ENCODE results near the gene PPP2R5D. TPM values are rescaled to one million over a fixed set of nuclear protein-coding genes. Genes with fewer than 3 reads are reported as not detected.
A peak's percentile ranks its signal among the peaks of the same experiment; 100 is the strongest.

Gene PPP2R5D
- total and polyA plus RNA-seq, 2 of the 8 experiments (the other 6 are each of a cell fraction or from before 2014, with no cell fraction given) = 52.1 to 55.7 TPM

GRCh38 chr6:43059168-43060033 is 75.0 kb downstream of the PPP2R5D start, which contains the start of the genes KLC4 and MRPL2 (continued):
- TF ChIP-seq POU5F1 (IDR thresholded peaks at IDR 0.05; ENCODE audit: low read depth, low read length) (no peak), ATF3 (IDR thresholded peaks at IDR 0.05; ENCODE audit: insufficient read depth, low read depth, low read length) (peak; percentile 96), NRF1 (IDR thresholded peaks at IDR 0.05; ENCODE audit: low read depth, low read length) (no peak), TBP (IDR thresholded peaks at IDR 0.05; ENCODE audit: low read depth, low read length) (peak; percentile 89), BRCA1 (IDR thresholded peaks at IDR 0.05; ENCODE audit: low read depth, low read length) (peak; percentile 42; the same call in 1 of the 2 replicates), RNF2 (IDR thresholded peaks at IDR 0.05; ENCODE audit: borderline replicate concordance, low read depth, low read length, missing control alignments, poor library complexity, severe bottlenecking) (no peak), SP1 (IDR thresholded peaks at IDR 0.05; ENCODE audit: low read depth, low read length) (peak; percentile 79), SIX5 (IDR thresholded peaks at IDR 0.05; ENCODE audit: low read depth, low read length) (no peak)
- TF ChIP-seq, protein P1, sequence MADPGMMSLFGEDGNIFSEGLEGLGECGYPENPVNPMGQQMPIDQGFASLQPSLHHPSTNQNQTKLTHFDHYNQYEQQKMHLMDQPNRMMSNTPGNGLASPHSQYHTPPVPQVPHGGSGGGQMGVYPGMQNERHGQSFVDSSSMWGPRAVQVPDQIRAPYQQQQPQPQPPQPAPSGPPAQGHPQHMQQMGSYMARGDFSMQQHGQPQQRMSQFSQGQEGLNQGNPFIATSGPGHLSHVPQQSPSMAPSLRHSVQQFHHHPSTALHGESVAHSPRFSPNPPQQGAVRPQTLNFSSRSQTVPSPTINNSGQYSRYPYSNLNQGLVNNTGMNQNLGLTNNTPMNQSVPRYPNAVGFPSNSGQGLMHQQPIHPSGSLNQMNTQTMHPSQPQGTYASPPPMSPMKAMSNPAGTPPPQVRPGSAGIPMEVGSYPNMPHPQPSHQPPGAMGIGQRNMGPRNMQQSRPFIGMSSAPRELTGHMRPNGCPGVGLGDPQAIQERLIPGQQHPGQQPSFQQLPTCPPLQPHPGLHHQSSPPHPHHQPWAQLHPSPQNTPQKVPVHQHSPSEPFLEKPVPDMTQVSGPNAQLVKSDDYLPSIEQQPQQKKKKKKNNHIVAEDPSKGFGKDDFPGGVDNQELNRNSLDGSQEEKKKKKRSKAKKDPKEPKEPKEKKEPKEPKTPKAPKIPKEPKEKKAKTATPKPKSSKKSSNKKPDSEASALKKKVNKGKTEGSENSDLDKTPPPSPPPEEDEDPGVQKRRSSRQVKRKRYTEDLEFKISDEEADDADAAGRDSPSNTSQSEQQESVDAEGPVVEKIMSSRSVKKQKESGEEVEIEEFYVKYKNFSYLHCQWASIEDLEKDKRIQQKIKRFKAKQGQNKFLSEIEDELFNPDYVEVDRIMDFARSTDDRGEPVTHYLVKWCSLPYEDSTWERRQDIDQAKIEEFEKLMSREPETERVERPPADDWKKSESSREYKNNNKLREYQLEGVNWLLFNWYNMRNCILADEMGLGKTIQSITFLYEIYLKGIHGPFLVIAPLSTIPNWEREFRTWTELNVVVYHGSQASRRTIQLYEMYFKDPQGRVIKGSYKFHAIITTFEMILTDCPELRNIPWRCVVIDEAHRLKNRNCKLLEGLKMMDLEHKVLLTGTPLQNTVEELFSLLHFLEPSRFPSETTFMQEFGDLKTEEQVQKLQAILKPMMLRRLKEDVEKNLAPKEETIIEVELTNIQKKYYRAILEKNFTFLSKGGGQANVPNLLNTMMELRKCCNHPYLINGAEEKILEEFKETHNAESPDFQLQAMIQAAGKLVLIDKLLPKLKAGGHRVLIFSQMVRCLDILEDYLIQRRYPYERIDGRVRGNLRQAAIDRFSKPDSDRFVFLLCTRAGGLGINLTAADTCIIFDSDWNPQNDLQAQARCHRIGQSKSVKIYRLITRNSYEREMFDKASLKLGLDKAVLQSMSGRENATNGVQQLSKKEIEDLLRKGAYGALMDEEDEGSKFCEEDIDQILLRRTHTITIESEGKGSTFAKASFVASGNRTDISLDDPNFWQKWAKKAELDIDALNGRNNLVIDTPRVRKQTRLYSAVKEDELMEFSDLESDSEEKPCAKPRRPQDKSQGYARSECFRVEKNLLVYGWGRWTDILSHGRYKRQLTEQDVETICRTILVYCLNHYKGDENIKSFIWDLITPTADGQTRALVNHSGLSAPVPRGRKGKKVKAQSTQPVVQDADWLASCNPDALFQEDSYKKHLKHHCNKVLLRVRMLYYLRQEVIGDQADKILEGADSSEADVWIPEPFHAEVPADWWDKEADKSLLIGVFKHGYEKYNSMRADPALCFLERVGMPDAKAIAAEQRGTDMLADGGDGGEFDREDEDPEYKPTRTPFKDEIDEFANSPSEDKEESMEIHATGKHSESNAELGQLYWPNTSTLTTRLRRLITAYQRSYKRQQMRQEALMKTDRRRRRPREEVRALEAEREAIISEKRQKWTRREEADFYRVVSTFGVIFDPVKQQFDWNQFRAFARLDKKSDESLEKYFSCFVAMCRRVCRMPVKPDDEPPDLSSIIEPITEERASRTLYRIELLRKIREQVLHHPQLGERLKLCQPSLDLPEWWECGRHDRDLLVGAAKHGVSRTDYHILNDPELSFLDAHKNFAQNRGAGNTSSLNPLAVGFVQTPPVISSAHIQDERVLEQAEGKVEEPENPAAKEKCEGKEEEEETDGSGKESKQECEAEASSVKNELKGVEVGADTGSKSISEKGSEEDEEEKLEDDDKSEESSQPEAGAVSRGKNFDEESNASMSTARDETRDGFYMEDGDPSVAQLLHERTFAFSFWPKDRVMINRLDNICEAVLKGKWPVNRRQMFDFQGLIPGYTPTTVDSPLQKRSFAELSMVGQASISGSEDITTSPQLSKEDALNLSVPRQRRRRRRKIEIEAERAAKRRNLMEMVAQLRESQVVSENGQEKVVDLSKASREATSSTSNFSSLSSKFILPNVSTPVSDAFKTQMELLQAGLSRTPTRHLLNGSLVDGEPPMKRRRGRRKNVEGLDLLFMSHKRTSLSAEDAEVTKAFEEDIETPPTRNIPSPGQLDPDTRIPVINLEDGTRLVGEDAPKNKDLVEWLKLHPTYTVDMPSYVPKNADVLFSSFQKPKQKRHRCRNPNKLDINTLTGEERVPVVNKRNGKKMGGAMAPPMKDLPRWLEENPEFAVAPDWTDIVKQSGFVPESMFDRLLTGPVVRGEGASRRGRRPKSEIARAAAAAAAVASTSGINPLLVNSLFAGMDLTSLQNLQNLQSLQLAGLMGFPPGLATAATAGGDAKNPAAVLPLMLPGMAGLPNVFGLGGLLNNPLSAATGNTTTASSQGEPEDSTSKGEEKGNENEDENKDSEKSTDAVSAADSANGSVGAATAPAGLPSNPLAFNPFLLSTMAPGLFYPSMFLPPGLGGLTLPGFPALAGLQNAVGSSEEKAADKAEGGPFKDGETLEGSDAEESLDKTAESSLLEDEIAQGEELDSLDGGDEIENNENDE (IDR thresholded peaks at IDR 0.05; ENCODE audit: insufficient replicate concordance, low read length) = no peak

Data from H1 (cell line).